Measurements from ENCODE around the gene EIF4E2. TPM values are rescaled to one million over a fixed set of nuclear protein-coding genes. Genes with fewer than 3 reads are reported as not detected.
A peak's percentile ranks its signal among the peaks of the same experiment; 100 is the strongest.

The EIF4E2 gene
- total RNA-seq, 1 donor from 2014 or later: 112 TPM

DNA sequence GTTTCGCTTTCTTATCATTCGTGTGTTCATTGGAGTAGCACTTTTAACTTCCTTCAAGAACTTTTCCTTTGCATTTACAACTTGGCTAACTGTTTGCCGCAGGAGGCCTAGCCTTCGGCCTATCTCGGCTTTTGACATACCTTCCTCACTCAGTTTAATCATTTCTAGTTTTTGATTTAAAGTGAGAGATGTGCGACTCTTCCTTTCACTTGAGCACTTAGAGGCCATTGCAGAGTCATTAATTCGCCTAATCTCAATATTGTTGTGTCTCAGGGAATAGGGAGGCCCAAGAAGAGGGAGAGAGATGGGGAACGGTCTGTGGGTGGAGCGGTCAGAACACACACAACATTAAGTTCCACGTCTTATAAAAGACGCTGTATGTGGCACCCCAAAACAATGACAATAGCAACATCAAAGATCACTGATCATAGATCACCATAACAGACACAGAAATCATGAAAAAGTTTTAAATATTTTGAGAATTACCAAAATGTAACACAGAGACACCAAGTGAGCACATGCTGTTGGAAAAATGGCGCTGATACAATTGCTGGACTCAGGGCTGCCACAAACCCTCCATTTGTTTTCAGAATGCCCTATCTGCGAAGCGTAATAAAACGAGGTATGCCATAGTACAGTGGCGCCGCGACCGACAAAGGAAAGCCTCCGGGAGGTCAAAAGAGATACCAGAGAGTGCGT, 685 bp upstream of the EIF4E2 start:
- H2AFZ ChIP-seq (ENCODE audit: low read depth, low read length): peak overlapping the region; percentile 83
- H3K27ac ChIP-seq (ENCODE audit: low read depth, low read length): peak overlapping the region; percentile 95
- H4K20me1 ChIP-seq (ENCODE audit: insufficient read depth, low read length): peaks cover 43% of the 10 kb centered on the region
- Mint-ChIP-seq H3K36me3 (ENCODE audit: low read depth, unreplicated experiment) (peaks cover 14% of the 10 kb centered on the region), H3K4me1 (ENCODE audit: low read depth, unreplicated experiment) (peaks cover 19% of the 10 kb centered on the region), H3K4me3 (ENCODE audit: unreplicated experiment) (peak overlapping the region; percentile 98), H3K27ac (ENCODE audit: unreplicated experiment) (peak overlapping the region; percentile 98), H3K9me3 (ENCODE audit: unreplicated experiment) (peaks cover 7% of the 10 kb centered on the region), H3K27me3 (ENCODE audit: low read depth, unreplicated experiment) (no peaks in the 10 kb centered on the region)
- H3K9ac ChIP-seq (ENCODE audit: low read length): peak overlapping the region; percentile 98
- peaks cover 3% of the 10 kb centered on the region for H3K9me3 ChIP-seq (ENCODE audit: insufficient read depth, low read depth, low read length)
- H3K36me3 ChIP-seq (ENCODE audit: insufficient read depth, low read length): peaks cover 11% of the 10 kb centered on the region
- H3K79me2 ChIP-seq (ENCODE audit: insufficient read depth, low read length): peaks cover 91% of the 10 kb centered on the region
- peak overlapping the region; percentile 93 for H3K4me2 ChIP-seq (ENCODE audit: low read length)
- H3K4me1 ChIP-seq (ENCODE audit: insufficient read depth, low read length): peaks cover 13% of the 10 kb centered on the region
- H3K4me3 ChIP-seq (ENCODE audit: insufficient read depth, low read depth, low read length): peak overlapping the region; percentile 91
- DNase-seq (ENCODE audit: low read depth) (no peak), FAIRE-seq (no peak)
- H3K27me3 ChIP-seq (ENCODE audit: insufficient read depth, low read length): no peaks in the 10 kb centered on the region
- no peak for TF ChIP-seq EZH2 (IDR thresholded peaks at IDR 0.05; ENCODE audit: insufficient read depth, low read length)
- TF ChIP-seq, protein P1, sequence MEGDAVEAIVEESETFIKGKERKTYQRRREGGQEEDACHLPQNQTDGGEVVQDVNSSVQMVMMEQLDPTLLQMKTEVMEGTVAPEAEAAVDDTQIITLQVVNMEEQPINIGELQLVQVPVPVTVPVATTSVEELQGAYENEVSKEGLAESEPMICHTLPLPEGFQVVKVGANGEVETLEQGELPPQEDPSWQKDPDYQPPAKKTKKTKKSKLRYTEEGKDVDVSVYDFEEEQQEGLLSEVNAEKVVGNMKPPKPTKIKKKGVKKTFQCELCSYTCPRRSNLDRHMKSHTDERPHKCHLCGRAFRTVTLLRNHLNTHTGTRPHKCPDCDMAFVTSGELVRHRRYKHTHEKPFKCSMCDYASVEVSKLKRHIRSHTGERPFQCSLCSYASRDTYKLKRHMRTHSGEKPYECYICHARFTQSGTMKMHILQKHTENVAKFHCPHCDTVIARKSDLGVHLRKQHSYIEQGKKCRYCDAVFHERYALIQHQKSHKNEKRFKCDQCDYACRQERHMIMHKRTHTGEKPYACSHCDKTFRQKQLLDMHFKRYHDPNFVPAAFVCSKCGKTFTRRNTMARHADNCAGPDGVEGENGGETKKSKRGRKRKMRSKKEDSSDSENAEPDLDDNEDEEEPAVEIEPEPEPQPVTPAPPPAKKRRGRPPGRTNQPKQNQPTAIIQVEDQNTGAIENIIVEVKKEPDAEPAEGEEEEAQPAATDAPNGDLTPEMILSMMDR (IDR thresholded peaks at IDR 0.05; ENCODE audit: insufficient read depth, low read depth, low read length): no peak

DNA sequence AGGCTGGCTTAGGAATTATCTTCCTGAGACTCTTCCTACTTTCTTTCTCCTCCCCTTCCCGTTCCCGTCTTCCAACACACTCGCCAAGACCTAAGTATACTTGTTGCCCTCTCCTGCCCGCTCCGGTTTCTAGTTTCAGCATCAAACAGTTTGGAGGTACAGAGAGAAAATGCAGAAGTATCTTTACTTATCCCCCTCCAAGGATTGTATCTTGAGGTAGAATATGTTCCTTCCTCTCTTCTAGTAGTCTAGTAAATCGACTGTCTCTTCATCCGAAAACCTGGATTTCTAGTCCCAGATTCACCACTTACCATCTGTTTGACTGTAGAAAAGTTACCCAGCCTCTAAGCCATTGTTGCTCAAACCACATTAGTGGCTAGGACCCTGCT, 755 bp downstream of the EIF4E2 start:
- Histone ChIP-seq H3K4me2 (ENCODE audit: low read length) (peak overlapping the region; percentile 93), H3K27ac (ENCODE audit: low read depth, low read length) (peak overlapping the region; percentile 95), H3K36me3 (ENCODE audit: insufficient read depth, low read length) (peaks cover 20% of the 10 kb centered on the region), H4K20me1 (ENCODE audit: insufficient read depth, low read length) (peaks cover 57% of the 10 kb centered on the region), H3K4me1 (ENCODE audit: insufficient read depth, low read length) (peaks cover 13% of the 10 kb centered on the region), H3K79me2 (ENCODE audit: insufficient read depth, low read length) (peaks cover 97% of the 10 kb centered on the region), H2AFZ (ENCODE audit: low read depth, low read length) (peak overlapping the region; percentile 83), H3K27me3 (ENCODE audit: insufficient read depth, low read length) (no peaks in the 10 kb centered on the region), H3K9me3 (ENCODE audit: insufficient read depth, low read depth, low read length) (peaks cover 3% of the 10 kb centered on the region), H3K9ac (ENCODE audit: low read length) (peak overlapping the region; percentile 98), H3K4me3 (ENCODE audit: insufficient read depth, low read depth, low read length) (peak overlapping the region; percentile 91)
- Mint-ChIP-seq H3K9me3 (ENCODE audit: unreplicated experiment) (peaks cover 7% of the 10 kb centered on the region), H3K4me1 (ENCODE audit: low read depth, unreplicated experiment) (peaks cover 27% of the 10 kb centered on the region), H3K27ac (ENCODE audit: unreplicated experiment) (peak overlapping the region; percentile 97), H3K4me3 (ENCODE audit: unreplicated experiment) (peak overlapping the region; percentile 98), H3K36me3 (ENCODE audit: low read depth, unreplicated experiment) (peaks cover 19% of the 10 kb centered on the region), H3K27me3 (ENCODE audit: low read depth, unreplicated experiment) (no peaks in the 10 kb centered on the region)
- no peak for FAIRE-seq
- no peak for DNase-seq (ENCODE audit: low read depth)
- TF ChIP-seq, protein P1 (IDR thresholded peaks at IDR 0.05; ENCODE audit: insufficient read depth, low read depth, low read length): no peak
- TF ChIP-seq EZH2 (IDR thresholded peaks at IDR 0.05; ENCODE audit: insufficient read depth, low read length): no peak

DNA sequence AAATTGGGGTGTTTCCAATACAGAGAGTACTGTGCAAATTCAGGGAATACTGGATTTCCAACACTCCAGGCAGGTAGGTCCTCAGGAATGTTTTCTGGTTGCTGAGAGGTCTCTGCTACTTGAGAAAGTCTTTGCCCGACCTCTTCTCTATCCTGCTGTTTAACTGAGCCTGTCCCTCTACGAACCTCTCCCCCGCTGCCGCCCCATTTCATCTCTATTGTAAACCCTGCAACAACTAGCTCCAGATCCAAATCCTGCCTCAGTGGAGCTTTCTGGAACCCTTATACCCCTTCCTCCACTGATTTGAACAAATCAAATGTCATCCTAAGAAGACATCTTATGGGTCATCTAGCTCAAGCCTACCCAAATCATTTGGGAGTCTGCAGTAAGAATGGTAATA, 1.3 kb downstream of the EIF4E2 start:
- Mint-ChIP-seq H3K9me3 (ENCODE audit: unreplicated experiment) (peaks cover 7% of the 10 kb centered on the region), H3K4me1 (ENCODE audit: low read depth, unreplicated experiment) (peaks cover 32% of the 10 kb centered on the region), H3K27me3 (ENCODE audit: low read depth, unreplicated experiment) (no peaks in the 10 kb centered on the region), H3K36me3 (ENCODE audit: low read depth, unreplicated experiment) (peaks cover 19% of the 10 kb centered on the region), H3K27ac (ENCODE audit: unreplicated experiment) (peak overlapping the region; percentile 97), H3K4me3 (ENCODE audit: unreplicated experiment) (peak overlapping the region; percentile 98)
- Histone ChIP-seq H3K9me3 (ENCODE audit: insufficient read depth, low read depth, low read length) (peaks cover 3% of the 10 kb centered on the region), H4K20me1 (ENCODE audit: insufficient read depth, low read length) (peaks cover 57% of the 10 kb centered on the region), H3K9ac (ENCODE audit: low read length) (peak overlapping the region; percentile 98), H3K36me3 (ENCODE audit: insufficient read depth, low read length) (peaks cover 25% of the 10 kb centered on the region), H3K27ac (ENCODE audit: low read depth, low read length) (no peak overlapping the region), H2AFZ (ENCODE audit: low read depth, low read length) (no peak overlapping the region), H3K79me2 (ENCODE audit: insufficient read depth, low read length) (peaks cover 97% of the 10 kb centered on the region), H3K4me2 (ENCODE audit: low read length) (peak overlapping the region; percentile 93), H3K4me1 (ENCODE audit: insufficient read depth, low read length) (peaks cover 13% of the 10 kb centered on the region), H3K4me3 (ENCODE audit: insufficient read depth, low read depth, low read length) (peak overlapping the region; percentile 91), H3K27me3 (ENCODE audit: insufficient read depth, low read length) (no peaks in the 10 kb centered on the region)
- no peak for DNase-seq (ENCODE audit: low read depth)
- FAIRE-seq: no peak
- no peak for TF ChIP-seq EZH2 (IDR thresholded peaks at IDR 0.05; ENCODE audit: insufficient read depth, low read length)
- TF ChIP-seq, protein P1 (IDR thresholded peaks at IDR 0.05; ENCODE audit: insufficient read depth, low read depth, low read length): no peak

All from astrocyte (in vitro differentiated cells and primary cell).